Colon (tissue), 2 donors: ENCODE data around the gene ADCYAP1.
"Not testable (repeated sequence)": the region's sequence is repeated elsewhere in the genome, so short reads cannot be mapped to it uniquely, and the experiment has no call there.

ENCODE experiments used
- FAIRE-seq: peaks from 2 replicates; lab custom pipeline; 2012; peaks lifted over from hg19 to GRCh38; lab: Jason Lieb, UNC
- donor health status: control.
- donor health status: control.

Gene ADCYAP1

DNA sequence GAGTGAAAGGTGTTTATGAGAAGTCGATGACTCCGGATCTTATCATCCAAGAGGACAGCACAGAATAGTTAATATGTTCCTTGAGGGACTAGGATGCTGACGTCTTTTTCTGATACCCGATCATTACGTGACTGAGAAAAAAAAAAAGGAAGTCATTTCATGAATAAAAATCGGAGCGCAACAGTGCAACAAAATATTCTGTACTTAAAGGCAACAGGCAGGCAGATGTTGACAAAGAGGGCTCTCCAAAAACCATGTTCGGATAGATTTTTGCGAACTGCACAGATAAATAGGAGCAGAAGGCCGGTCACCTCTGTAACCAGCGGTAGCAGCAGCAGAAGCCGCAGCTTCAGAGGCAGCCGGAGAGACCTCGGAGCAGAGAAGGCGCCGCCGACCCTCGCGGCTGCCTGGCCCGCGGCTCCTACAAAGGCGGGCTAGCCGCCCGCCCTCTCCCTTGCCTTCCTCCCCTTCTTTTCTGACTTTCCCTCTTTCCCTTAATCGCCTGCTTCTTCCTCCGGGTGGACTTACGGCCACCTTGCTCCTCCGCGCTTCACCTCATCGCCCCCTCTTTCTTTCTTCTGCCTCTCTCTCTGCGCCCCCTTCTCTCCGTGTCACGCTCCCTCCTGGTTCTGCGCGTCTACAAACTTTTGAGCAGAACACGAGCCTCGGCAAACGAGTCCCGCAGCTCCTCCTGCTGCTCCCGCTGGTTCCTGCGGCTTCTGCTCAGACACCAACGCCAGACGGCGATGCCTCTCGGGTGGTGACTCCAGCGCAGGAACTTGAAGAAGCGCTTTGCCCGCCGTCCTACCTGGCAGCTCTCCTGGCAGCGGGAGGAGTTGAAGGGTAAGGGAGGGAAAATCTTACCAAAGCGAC lies at the start of gene ADCYAP1:
ADCYAP1 (plus strand) TSS at position 654 of the 873 bp plus-strand sequence. CDS start 516 bp downstream, outside the sequence.
- no peak for FAIRE-seq

DNA sequence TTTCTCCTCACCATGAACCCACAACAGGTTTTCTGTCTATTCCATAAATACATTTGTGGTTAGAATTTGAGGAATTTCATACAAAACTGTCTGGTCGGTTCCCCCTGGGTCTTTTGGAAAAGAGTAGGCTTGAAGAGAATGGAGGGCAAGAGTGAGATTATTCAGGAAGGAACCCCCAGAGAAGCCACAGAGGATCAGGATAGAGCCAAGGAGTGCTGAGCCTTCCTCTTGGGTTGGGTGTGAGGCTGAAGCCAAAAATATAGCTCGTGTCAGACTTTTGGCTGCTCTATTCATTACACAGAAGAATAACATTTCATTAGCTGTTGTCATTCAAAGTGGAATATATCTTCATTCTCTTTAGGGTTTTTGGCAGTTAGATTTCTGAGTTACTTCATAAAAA lies 46.7 kb upstream of the ADCYAP1 start:
- no peak for FAIRE-seq

DNA sequence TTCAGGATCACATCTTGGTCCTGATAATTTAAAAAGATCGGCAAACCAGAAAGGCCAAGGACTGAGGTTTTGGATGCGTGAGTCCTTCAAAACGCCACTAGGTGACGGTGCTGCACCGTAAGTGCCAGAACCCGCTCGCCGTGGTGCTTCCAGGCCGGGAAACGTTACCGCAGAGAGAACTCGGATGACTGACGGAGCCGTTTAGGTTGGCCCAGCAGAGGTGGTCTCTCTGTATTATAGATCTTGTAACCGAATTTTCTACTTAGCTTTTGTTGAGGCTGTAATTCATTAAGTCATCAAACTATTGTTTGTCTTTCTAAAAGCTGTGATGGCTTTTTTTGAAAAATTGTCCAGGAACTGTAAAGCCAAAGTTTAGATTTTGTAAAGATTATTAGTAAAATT lies 39.8 kb upstream of the ADCYAP1 start:
- no peak for FAIRE-seq

DNA sequence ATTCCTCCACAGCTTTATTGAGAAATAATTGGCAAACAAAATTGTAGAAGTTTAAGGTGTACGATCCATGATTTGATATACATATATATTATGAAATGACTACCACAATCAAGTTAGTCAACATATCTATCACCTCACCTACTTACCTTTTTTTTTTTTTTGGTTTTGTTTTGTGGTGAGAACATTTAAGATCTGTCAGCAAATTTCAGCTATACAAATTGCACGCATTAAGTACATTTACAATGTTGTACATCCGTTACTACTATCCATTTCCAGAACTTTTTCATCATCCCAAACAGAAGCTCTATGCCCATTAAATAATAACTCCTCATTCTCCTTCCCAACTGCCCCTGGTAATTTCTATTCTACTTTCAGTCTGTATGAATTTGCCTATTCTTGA lies 37.4 kb upstream of the ADCYAP1 start:
- no peak for FAIRE-seq

DNA sequence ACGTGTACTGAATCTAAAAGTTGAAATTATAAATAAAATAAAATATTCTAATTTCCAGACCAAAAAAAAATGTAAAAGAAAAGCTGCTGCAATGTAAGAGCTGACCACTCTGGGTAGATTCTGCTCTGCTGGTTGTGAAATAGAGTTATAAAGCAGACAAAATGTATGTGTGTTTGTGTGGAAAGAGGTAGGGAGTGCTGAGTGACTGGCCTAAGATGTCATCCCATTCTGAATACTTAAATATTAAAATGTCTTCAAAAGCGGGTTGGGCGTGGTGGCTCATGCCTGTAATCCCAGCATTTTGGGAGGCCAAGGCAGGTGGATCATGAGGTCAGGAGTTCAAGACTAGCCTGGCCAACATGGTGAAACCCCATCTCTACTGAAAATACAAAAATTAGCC lies 31.2 kb upstream of the ADCYAP1 start:
- not testable (repeated sequence) for FAIRE-seq

DNA sequence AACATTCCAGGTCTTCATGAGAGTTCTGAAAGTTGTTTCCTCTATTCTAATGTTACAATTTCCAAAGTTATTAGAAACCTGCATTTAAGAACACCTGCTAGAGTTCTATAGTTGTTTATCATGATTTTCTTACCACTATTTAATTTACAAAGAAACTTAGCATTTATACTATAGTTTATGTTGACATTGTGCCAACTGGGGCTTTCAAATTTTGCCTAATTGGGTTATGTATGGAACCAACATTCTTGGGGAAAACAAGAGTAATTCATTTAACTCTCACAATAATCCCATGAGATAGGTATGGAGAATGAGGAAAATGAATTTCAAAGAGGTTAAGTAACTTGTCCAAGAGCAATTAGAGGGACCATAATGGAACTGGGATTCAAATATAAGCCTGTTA lies 28.8 kb upstream of the ADCYAP1 start:
- no peak for FAIRE-seq

DNA sequence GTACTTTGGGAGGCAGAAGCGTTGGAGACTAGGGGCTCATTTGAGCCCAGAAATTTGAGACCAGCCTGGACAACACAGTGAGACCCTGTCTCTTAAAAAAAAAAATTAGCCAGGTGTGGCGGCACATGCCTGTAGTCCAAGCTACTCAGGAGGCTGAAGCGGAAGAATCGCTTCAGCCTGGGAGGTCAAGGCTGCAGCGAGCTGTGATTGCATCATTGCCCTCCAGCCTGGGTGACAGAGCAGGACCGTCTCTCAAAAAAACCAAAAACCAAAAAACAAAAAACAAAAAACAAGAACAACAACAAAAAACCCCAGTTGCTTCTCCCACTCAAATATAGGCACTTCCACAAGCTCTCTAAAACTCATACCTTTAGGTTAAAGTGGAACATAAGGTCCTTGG lies 27.4 kb upstream of the ADCYAP1 start:
- no peak for FAIRE-seq

DNA sequence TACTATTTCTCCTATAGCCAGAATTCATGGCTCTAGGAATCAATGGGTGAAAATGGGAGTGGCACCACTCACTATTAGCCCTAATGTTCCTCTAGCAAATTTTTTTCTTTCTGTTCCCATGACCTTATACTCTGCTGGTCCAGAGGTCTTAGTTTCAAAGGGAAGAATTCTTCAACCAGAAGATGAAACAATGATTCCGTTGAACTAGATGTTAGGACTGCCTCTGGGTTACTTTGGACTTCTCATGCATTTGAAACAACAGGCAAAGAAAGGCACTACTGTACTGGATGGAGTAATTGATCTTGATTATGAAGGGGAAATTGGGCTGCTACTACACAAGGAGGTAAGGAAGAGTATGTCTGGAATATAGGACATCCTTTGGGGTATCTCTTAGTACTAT lies 18.6 kb upstream of the ADCYAP1 start:
- no peak for FAIRE-seq

DNA sequence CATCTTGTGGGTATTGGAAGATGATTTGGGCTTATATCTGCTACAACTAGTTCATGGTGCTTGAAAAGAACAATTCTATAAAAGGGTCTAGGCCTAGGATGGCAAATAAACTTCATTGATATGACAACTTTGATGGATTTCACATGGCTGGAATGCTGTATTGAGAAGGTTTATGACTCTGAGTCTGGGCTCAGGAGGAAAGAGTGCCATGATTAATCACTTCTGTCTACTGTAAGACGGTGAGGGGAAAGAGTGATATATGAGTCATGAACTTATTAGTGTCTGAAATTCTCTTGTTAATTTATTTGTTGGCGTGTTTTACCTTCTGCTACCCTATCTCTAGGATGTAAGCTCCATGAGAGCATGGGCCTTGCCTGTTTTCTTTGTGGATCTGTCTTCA lies 17.0 kb upstream of the ADCYAP1 start:
- no peak for FAIRE-seq

DNA sequence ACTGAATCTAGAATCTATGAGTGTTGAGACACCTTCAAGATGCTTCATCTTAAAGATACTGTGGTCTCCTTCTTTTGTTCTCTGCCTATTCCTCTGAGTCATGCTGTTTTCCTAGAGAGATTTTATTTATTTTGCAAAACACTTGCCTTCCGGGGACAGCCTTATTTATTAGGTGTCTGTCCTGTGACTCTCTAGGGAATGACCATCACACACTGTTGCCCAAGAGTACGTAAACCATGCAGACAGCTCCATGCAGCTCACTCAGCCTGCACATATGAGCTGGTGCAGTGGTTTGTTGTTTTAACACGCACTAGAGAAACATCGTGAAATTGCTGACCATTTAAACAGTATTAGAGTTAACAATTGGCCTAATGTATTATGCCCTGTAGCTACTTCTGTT lies 12.4 kb upstream of the ADCYAP1 start:
- FAIRE-seq = no peak

DNA sequence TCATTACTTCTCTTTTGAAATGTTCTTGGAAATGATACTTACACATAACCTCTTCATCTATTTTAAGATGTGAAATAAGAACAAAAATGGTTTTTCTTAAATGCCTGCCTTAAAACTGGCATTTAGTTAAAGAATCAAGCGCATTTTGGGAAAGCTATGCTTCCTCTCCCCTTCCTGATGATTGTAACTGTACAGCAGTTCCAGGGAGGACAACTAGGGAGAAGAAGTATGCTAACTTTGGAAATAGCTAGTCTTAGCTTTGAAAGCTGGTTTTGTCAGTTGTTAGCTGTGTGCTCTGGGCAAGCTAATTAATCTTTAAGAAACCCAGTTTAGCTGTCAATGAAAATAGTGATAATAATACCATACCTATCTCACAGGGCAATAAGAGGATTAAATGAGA lies 8.4 kb upstream of the ADCYAP1 start:
- no peak for FAIRE-seq

DNA sequence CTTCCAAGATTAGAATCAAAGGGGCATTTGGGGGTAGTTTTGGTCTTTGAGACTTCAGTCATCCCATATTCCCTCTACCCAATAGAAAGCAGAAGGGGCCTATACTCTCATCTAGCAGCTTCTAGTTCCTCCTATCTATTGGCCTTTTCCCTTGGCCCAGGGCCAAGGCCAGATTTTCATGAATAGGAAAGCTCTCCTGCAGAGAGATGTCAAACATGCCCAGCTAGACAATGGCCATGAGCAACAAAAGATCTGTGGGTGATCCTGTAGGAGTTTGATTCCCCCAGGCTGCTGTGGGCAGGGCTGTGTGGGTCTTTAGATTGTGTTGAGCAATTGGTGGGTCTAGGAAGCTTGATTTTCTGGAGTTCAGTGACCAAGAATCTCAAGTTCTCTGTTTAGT lies 2.9 kb upstream of the ADCYAP1 start:
- no peak for FAIRE-seq

DNA sequence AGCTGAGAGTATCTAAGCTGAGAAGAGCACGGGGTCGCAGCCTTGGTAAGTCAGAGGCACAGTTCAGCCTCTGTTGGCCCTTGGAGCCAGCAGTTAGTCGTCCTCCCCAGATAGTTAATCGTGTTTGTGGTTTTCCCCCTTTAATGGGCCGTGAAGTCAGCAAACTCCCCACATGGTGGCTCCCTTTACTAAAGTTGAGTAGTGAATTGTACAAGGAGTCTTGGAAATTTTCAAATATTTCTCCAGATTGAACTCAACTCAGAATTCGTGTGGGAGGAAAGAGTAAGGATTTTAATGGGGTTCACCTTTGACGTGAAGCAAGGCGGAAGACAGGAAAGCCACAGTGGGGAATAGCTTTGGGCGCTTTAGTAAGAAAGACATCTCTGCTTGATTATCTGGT lies 2.4 kb upstream of the ADCYAP1 start:
- no peak for FAIRE-seq

DNA sequence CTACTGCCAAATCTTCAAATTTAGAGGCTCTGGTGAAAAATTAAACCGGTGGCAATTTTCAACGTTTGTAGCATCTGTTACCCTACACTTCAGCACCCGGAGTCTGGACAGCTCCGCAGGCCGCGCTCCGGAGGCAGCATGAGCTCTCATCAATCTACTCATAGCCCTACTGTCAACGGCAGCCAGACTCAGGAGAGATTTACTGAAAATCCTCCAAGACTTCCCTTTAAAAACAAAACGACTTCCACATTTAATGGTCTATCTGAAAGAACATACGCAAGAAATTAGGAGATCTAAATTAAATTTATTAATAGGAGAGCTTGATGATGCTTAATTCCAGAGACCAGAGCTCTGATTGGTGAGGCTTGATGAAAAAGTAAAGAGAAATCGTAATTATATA lies 970 bp upstream of the ADCYAP1 start:
- no peak for FAIRE-seq

DNA sequence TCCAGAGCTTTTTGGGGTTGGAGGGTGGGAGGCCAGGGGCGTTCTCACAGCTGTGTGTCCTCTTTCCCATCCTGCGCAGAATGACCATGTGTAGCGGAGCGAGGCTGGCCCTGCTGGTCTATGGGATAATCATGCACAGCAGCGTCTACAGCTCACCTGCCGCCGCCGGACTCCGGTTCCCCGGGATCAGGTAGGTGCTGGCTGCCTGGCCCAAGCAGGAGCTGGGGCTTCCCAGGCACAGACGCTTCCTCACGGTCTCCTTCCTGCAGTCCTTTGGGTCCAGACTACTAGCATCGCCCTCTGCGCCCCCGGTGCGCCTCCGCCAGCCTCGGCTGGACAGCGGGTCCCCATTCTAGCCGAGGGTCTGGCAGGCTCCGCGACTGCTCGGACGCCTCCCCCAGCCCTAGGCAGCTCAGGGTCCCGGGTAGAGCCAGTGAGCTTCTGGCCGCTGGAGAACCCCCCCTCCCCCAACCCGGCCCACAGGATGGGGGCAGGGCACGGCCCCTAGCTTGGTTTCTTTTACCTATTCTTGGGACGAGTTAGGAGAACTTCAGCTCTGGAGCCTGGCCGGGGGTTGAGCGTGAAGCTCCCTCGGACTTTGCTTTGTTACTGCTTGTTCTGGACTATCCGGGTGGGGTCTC lies 756 bp downstream of the ADCYAP1 start:
- no peak for FAIRE-seq

DNA sequence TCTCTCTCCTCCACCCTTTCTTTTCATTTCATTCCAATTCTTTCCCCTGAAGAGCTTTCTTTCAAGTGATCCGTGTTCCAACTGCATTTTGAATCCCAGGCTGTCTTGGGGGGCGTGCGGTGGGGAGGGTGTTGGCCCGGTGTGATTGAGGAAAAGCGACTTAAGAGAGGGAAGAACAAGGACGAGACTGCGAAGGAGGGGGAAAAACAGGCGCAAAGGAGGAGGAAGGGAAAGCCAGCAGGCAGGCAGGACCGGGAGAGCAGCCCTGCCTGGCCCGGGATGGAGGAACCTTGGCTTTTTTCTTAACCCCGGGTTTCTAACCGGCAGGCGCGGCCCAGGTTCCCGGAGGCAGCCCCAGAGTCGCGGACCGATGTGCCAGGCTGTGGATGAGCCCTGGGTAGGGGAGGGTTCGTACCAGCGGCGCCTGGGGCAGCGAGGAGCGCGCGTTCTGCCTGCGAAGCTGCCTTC lies 1.3 kb downstream of the ADCYAP1 start:
- FAIRE-seq = no peak

DNA sequence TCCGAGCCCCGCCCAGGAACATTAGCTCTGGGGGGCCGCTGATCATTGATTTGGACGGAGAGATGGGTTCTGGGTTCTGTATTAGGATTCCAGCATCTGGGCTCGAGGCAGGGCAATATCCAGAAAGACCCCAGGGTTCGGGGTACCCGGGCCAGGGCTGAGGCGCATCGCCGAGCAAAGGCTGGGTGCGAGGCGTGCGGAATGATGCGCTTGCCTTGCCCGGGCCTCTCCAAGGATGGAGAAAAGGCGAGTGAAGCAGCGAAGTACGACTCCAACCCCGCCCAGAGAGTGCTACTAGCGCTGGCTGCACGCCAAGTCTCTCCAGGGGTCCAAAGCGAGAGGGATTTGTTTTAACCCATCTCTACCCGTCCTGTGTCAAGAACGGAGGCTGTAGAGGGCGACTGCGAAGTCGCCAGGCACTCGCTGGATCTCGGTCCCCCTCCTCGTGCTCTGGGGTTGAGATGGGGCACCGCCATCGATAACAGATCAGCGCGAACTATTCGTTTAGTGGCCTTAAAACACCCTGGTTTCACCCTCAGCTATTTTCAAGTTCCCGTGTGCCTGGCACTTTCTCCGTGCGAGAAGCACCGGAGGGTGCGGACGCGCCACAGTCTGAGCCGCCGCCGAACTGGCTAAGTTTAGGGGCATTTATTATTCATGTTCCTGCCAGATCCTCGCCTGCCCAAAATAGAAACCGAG lies 1.9 kb downstream of the ADCYAP1 start:
- no peak for FAIRE-seq

DNA sequence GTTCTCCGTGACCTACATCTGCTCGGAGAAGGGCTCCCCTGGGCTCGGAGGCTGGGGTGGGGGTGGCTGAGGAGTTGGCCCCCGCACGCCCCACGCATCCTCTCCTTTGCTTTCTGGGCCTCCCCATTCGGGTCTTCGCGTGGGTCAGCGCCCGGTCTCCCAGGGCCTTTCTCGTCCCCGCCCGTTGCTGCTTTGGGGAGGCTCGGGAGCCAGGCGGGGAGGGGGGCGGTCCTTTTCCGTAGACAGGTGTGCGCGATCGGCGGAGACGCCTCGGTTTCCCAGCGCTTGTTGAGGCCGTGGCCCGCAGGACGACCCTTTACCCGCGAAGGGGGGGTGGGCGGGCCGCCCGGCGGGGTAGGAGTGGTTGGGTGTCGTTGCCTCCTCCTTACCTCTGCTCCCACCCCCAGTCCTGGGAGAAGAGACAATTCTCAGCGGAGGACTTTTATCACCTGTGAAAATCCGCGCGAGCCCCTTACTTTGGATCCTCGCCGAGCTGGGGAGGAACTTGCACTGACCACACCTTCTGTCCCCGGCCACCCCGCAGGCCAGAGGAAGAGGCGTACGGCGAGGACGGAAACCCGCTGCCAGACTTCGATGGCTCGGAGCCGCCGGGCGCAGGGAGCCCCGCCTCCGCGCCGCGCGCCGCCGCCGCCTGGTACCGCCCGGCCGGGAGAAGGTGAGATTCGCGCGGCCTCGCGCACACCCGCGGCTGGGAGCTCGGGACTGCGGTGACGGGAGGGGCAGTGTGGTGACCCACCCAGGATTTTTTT lies 2.6 kb downstream of the ADCYAP1 start:
- FAIRE-seq = no peak

DNA sequence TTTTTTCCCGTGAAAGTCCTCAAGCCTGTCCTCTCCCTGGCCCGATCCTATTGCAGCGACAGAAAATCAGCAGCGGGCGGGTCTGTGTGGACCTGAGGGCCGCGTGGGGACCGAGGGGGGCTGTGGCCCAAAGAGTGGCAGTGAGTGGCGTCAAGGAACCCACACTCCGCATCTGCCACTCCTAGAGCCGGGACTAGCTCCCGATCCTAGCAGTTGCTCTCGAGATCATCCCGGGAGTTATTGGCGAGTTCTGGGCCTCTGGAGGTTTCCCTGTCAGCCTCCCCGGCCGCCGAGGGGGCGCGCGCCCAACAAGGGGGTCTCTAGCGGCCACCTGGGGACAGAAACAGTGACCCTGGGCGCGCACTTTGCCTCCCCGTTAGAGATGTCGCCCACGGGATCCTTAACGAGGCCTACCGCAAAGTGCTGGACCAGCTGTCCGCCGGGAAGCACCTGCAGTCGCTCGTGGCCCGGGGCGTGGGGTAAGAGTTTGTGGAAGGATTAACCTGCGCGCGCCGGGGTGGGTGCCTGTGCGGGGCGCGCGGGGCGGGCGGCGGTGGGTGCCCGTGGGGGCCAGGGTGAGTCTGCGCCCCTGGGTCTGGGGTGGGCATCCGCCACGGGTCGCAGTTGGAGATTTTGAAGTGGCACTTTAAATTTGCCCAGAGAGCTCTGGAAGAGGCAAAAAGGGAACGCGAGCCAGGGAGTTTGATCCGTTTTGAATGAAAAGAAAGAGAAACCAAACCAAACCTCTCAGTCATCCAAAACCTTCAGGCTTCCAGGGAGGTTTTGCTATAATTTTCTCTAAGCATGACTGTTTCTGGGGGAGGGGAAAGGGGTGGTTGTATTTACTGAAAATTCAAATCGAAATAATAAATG lies 3.5 kb downstream of the ADCYAP1 start:
- no peak for FAIRE-seq

DNA sequence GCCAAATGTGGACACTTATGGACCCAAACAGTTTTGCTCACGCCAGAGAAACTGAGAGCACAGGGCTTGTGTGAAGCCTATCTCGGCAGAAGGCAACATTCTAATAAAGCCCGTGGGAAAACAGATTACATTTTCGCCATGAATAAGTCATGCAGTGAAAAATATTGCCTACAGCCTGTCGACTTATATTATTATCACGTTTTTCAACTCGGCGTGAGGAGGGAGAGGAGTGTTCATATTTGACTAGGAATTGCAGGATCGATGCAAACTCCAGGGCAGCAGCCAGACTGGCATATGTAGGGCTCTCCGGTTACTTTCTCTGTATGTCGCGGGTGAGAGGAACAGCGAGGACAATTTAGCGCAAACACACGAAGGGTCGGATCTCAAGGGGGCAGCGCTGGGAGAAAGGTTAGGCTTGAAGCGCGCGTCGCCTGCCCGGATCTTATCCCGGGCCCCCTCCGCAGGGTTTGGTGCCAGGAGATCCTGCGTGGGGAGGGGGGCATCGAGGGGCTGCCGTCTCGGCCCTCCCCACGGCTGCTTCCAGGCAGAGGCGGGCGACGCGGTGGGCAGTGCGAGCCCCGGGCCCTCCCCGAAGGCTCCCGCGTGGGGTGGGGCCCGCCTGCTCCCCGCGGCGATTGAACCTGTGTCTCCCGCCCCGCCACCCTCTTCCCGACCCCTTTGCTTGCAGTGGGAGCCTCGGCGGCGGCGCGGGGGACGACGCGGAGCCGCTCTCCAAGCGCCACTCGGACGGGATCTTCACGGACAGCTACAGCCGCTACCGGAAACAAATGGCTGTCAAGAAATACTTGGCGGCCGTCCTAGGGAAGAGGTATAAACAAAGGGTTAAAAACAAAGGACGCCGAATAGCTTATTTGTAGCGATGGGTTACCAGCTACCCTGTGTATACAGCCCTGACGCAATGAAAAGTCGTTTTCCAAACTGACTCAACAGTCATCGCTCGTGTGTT lies 4.4 kb downstream of the ADCYAP1 start:
- no peak for FAIRE-seq
